ENCODE measurements around the gene ASIC5. TPM values are rescaled to one million over a fixed set of nuclear protein-coding genes. Genes with fewer than 3 reads are reported as not detected.
"Not testable (repeated sequence)": the region's sequence is repeated elsewhere in the genome, so short reads cannot be mapped to it uniquely, and the experiment has no call there.

The ASIC5 gene
- total RNA-seq, 2 donors from 2014 or later, result 0.15 TPM; not detected in 1

DNA sequence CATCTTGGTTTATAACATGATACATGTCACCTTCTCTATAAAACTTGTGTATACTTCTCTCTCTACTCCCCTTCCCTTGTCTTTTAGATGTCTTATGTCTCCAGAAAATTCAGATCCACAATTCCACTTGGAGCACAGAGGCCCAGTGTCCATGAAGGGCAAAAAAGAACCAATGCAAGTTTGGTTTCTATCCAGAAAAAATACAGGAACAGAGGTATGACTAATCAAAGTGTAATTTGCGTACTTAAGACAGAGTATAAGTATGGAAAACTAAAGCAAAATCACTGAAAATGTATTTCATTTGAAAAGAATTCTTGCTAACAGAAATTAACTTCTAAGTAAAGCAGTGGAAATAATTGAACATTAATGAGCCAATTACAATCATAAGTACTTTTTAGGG, 61.1 kb downstream of the ASIC5 start:
- Histone ChIP-seq H3K4me3 (no peak overlapping the region), H3K9me3 (no peaks in the 10 kb centered on the region), H3K4me1 (no peaks in the 10 kb centered on the region), H3K27ac (no peak overlapping the region), H3K27me3 (no peaks in the 10 kb centered on the region), H3K9ac (ENCODE audit: low read depth in 2 of 2, low read length in 2 of 2) (no peak overlapping the region), H3K36me3 (no peaks in the 10 kb centered on the region)
- intact Hi-C loops (cut with DNase I), result no loop called here
- DNase-seq, result no peak
- TF ChIP-seq, protein P1, sequence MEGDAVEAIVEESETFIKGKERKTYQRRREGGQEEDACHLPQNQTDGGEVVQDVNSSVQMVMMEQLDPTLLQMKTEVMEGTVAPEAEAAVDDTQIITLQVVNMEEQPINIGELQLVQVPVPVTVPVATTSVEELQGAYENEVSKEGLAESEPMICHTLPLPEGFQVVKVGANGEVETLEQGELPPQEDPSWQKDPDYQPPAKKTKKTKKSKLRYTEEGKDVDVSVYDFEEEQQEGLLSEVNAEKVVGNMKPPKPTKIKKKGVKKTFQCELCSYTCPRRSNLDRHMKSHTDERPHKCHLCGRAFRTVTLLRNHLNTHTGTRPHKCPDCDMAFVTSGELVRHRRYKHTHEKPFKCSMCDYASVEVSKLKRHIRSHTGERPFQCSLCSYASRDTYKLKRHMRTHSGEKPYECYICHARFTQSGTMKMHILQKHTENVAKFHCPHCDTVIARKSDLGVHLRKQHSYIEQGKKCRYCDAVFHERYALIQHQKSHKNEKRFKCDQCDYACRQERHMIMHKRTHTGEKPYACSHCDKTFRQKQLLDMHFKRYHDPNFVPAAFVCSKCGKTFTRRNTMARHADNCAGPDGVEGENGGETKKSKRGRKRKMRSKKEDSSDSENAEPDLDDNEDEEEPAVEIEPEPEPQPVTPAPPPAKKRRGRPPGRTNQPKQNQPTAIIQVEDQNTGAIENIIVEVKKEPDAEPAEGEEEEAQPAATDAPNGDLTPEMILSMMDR (IDR thresholded peaks at IDR 0.05), result no peak

DNA sequence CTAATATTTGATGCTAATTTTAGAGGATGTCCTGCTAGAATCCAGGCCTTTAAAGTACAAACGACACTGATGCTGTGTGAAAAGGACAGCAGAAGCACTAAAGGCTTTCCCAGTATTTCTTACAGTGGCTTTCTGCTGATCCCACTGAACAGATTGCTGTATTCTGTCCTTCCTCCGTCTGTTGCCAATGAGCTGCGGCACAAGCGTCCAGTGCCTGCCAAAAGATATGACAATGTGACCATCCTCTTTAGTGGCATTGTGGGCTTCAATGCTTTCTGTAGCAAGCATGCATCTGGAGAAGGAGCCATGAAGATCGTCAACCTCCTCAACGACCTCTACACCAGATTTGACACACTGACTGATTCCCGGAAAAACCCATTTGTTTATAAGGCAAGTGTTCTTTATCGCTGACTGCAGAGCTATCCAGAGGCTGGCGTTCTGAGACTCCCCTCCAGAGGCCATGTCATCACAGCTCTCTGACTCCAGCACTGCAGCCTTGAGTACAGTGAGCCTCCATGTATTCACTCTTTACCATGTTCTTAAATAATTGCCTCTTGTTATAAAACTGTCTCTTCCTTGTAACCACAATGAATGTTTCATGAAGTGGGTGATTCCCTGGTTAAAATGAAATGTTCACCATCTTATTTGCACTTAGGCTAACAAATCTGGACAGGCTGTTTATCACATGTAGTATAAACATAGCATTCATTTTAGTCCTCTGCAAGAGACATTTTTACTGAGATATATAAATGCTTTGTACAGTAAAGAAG, 63.7 kb downstream of the ASIC5 start:
- Histone ChIP-seq H3K27me3 (no peaks in the 10 kb centered on the region), H3K9ac (ENCODE audit: low read depth in 2 of 2, low read length in 2 of 2) (no peak overlapping the region), H3K9me3 (no peaks in the 10 kb centered on the region), H3K4me3 (no peak overlapping the region), H3K36me3 (no peaks in the 10 kb centered on the region), H3K27ac (no peak overlapping the region), H3K4me1 (no peaks in the 10 kb centered on the region)
- TF ChIP-seq, protein P1 (IDR thresholded peaks at IDR 0.05), result no peak
- DNase-seq, result no peak
- intact Hi-C loops (cut with DNase I), result no loop called here

DNA sequence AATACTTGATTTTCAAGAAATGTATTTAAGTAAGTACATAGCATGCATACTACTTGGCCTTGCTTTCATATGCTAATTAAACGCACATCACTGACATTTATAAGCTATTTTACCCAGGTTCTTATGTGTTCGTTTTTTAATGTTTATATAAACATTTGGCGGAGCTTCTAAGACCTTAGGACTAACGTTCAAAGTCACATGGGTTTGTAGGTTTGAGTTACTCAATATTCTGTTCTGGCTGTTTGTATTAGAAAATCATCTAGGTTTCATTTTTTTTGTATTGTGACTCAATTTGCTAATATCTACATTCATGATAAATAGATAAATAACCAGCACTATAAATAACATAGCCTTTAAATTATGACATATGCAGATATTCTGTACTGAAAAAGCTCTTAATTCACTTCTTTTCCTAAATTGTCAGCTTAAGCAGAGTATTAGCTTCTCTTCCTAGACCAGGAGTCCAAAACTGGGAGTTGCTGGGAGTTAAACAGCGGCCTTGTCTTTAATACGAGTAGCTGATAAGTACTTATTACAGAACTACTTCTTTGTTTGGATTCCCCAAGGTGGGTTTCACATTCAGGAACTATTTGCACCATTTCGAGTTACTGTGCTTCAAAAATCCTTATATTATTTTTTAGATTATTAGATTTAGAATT, 65.3 kb downstream of the ASIC5 start:
- no peaks in the 10 kb centered on the region for H3K27me3 ChIP-seq
- H3K27ac ChIP-seq, result no peak overlapping the region
- H3K36me3 ChIP-seq, result no peaks in the 10 kb centered on the region
- H3K4me3 ChIP-seq, result no peak overlapping the region
- no peak overlapping the region for H3K9ac ChIP-seq (ENCODE audit: low read depth in 2 of 2, low read length in 2 of 2)
- H3K4me1 ChIP-seq, result no peaks in the 10 kb centered on the region
- H3K9me3 ChIP-seq, result no peaks in the 10 kb centered on the region
- DNase-seq, result no peak
- TF ChIP-seq, protein P1 (IDR thresholded peaks at IDR 0.05), result no peak
- intact Hi-C loops (cut with DNase I), result no loop called here

DNA sequence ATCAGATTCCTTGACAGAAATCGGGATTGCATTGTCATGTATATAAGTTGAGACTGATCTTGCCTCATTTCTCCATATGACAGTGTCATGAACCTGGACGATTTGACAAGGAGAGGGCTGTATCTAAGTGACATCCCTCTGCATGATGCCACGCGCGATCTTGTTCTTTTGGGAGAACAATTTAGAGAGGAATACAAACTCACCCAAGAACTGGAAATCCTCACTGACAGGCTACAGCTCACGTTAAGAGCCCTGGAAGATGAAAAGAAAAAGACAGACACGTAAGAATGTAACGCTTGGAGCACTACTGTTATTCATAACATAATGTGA, 66.3 kb downstream of the ASIC5 start:
- TF ChIP-seq, protein P1 (IDR thresholded peaks at IDR 0.05), result no peak
- DNase-seq, result no peak
- Histone ChIP-seq H3K4me3 (no peak overlapping the region), H3K9ac (ENCODE audit: low read depth in 2 of 2, low read length in 2 of 2) (no peak overlapping the region), H3K9me3 (no peaks in the 10 kb centered on the region), H3K27me3 (no peaks in the 10 kb centered on the region), H3K27ac (no peak overlapping the region), H3K36me3 (no peaks in the 10 kb centered on the region), H3K4me1 (no peaks in the 10 kb centered on the region)
- intact Hi-C loops (cut with DNase I), result no loop called here

DNA sequence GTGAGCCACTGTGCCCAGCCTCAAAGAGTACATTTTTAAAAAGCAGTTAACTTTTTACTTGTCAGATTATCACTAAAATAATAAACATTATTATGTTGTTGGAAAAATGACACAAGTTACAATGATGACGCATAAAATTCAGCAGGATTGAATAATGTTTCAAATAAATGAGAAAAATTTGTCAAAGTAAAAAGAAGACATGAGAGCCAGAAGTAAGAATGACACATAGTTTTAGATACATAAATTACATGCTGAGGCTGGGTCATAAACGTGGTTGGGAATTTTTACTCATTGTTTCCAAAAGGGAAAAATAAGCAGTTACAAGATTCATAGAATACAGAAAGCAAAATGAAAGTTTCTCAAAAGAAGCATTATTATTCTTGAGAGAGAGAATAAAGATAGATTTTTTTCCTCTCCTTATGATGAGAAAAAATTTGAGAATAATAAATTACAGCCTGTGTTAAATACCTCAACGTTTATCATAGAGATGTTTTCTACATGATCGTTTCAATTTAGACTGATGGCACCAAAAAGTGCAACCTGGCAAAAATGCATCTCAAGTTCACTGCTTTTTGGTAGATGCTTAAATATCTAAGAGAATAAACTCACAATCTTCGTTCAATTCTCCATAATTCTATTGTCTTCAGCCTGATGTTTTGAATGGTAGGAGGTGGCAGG, 66.8 kb downstream of the ASIC5 start:
- TF ChIP-seq, protein P1 (IDR thresholded peaks at IDR 0.05), result no peak
- no peaks in the 10 kb centered on the region for H3K4me1 ChIP-seq
- H3K27ac ChIP-seq, result no peak overlapping the region
- H3K27me3 ChIP-seq, result no peaks in the 10 kb centered on the region
- H3K4me3 ChIP-seq, result no peak overlapping the region
- H3K36me3 ChIP-seq, result no peaks in the 10 kb centered on the region
- intact Hi-C loops (cut with DNase I), result no loop called here
- no peak for DNase-seq
- no peaks in the 10 kb centered on the region for H3K9me3 ChIP-seq
- H3K9ac ChIP-seq (ENCODE audit: low read depth in 2 of 2, low read length in 2 of 2), result no peak overlapping the region

DNA sequence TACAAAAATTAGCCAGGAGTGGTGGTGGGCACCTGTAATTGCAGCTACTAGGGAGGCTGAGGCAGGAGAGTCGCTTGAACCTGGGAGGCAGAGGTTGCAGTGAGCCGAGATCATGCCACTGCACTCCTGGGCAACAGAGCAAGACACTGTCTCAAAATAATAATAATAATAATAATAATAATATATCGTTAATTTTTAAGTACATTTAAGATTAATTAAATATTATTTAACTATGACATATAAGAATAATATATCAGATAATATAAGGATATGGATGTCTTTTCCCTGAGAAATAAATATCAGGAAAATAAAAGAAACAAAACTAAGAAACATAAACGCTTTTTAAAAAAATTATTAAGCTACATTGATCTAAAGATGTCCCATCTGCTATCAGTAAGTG, 68.5 kb downstream of the ASIC5 start:
- H3K36me3 ChIP-seq; H3K9me3 ChIP-seq; H3K27me3 ChIP-seq; H3K27ac ChIP-seq; H3K4me1 ChIP-seq; intact Hi-C loops (cut with DNase I); H3K9ac ChIP-seq (ENCODE audit: low read depth in 2 of 2, low read length in 2 of 2); H3K4me3 ChIP-seq; DNase-seq: not testable (repeated sequence)
